HL-60 (cell line): ENCODE measurements around the gene SAMSN1.

Experiments
- DNase-seq, 2 experiments: peaks; one replicate each; pipeline ENCODE4 v3.0.0-alpha.2; 2010 to 2020; ENCODE audit warnings: low read depth in 1 of 2, low spot score in 1 of 2
- H3K27ac ChIP-seq: fragments of 250-450 bp; sonication (Bioruptor Pico); replicated peaks from 2 replicates; pipeline ENCODE4 v1.5.1; 2020; ENCODE audit warnings: mild to moderate bottlenecking, moderate library complexity
- H3K27me3 ChIP-seq: fragments of 250-450 bp; sonication (Bioruptor Pico); 2 replicates; pipeline ENCODE4 v1.5.1; 2021; ENCODE audit warnings: mild to moderate bottlenecking, moderate library complexity; ENCODE audit not compliant: insufficient read depth, poor library complexity, severe bottlenecking
- H3K4me3 ChIP-seq: replicated peaks from 2 replicates; pipeline ENCODE4 v1.5.1; 2011; ENCODE audit warnings: mild to moderate bottlenecking, control low read depth, low read length; ENCODE audit not compliant: insufficient read depth
- GABPA ChIP-seq: IDR thresholded peaks from 2 replicates; pipeline ENCODE4 v1.6.1; 2012; ENCODE audit warnings: low read depth
- POLR2AphosphoS5 ChIP-seq: IDR thresholded peaks from 2 replicates; pipeline ENCODE4 v1.6.1; 2012; ENCODE audit warnings: low read depth
- SPI1 ChIP-seq: IDR thresholded peaks from 2 replicates; pipeline ENCODE4 v1.6.1; 2012; ENCODE audit warnings: low read depth, mild to moderate bottlenecking, borderline replicate concordance
- TF ChIP-seq, protein P1 (sequence below): IDR thresholded peaks from 2 replicates; pipeline ENCODE4 v1.6.1; 2012; ENCODE audit warnings: low read depth; ENCODE audit not compliant: insufficient replicate concordance
- TF ChIP-seq, protein P2 (sequence below): IDR thresholded peaks from one replicate; pipeline ENCODE4 v1.5.1; 2011; ENCODE audit warnings: low read length, control low read depth, inconsistent platforms; ENCODE audit not compliant: insufficient read depth

Gene SAMSN1

DNA sequence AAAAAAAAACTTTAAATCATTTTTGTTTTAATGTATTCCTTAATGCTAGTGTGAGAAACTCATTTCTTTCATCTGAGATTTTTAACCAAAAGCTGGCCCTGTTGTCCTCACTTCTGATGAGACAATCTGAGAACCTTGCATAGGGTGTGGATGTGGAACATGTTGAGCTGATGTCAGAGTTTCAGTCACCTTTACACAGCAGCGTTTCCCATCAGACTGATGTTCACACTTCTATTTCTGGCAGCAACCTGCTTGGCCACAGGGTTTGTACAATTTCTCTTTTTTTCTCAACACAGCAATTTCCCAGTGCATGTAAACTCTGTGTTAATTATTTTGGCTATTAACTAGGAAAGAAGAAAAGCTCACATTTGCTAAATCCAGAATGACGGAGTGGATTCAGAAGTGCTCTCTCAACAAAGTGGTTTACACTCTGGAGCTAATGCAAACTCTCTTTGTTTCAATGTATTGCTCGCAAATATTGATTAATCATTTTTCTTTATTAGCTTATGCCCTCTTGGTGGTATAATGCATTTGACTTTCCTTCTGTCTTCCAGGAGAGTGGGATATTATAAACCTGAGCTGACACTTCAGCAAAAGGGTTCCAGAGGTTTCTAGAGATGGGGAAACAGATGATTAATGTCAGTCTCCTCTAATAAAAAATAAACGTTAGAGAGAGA is 92.6 kb downstream of the SAMSN1 start:
- TF ChIP-seq, protein P1, sequence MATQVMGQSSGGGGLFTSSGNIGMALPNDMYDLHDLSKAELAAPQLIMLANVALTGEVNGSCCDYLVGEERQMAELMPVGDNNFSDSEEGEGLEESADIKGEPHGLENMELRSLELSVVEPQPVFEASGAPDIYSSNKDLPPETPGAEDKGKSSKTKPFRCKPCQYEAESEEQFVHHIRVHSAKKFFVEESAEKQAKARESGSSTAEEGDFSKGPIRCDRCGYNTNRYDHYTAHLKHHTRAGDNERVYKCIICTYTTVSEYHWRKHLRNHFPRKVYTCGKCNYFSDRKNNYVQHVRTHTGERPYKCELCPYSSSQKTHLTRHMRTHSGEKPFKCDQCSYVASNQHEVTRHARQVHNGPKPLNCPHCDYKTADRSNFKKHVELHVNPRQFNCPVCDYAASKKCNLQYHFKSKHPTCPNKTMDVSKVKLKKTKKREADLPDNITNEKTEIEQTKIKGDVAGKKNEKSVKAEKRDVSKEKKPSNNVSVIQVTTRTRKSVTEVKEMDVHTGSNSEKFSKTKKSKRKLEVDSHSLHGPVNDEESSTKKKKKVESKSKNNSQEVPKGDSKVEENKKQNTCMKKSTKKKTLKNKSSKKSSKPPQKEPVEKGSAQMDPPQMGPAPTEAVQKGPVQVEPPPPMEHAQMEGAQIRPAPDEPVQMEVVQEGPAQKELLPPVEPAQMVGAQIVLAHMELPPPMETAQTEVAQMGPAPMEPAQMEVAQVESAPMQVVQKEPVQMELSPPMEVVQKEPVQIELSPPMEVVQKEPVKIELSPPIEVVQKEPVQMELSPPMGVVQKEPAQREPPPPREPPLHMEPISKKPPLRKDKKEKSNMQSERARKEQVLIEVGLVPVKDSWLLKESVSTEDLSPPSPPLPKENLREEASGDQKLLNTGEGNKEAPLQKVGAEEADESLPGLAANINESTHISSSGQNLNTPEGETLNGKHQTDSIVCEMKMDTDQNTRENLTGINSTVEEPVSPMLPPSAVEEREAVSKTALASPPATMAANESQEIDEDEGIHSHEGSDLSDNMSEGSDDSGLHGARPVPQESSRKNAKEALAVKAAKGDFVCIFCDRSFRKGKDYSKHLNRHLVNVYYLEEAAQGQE = no peak
- TF ChIP-seq GABPA (no peak), POLR2AphosphoS5 (no peak), SPI1 (no peak)
- TF ChIP-seq, protein P2, sequence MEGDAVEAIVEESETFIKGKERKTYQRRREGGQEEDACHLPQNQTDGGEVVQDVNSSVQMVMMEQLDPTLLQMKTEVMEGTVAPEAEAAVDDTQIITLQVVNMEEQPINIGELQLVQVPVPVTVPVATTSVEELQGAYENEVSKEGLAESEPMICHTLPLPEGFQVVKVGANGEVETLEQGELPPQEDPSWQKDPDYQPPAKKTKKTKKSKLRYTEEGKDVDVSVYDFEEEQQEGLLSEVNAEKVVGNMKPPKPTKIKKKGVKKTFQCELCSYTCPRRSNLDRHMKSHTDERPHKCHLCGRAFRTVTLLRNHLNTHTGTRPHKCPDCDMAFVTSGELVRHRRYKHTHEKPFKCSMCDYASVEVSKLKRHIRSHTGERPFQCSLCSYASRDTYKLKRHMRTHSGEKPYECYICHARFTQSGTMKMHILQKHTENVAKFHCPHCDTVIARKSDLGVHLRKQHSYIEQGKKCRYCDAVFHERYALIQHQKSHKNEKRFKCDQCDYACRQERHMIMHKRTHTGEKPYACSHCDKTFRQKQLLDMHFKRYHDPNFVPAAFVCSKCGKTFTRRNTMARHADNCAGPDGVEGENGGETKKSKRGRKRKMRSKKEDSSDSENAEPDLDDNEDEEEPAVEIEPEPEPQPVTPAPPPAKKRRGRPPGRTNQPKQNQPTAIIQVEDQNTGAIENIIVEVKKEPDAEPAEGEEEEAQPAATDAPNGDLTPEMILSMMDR = no peak
- no peak overlapping the region; the same call in 1 of the 2 replicates for H3K27ac ChIP-seq
- no peaks in the 10 kb centered on the region for H3K27me3 ChIP-seq
- DNase-seq = no peak
- no peak overlapping the region for H3K4me3 ChIP-seq

DNA sequence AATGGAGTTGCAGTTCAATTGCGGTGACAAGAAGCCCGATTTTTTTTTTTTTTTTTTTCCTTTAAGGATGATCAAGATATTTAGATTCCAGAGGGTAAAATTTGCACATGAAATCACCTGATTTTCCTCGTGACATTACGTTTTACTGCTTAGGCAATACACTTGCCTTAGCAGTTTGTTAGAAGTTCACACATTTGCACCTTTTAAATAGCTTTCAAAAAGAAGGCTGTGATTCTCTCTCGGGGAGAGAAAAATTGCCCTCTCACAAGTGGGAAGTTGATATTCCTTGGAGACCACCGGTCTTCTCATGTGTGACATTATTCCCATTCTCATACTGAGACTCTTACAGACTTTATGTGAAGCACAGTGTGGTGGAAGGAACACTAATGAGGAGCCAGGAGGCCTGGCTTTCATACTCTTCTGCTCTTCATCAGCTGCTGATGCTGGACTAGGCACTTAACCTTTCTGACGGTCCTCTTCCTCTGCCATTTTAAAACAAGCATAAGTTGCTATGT is 93.3 kb downstream of the SAMSN1 start:
- no peaks in the 10 kb centered on the region for H3K27me3 ChIP-seq
- no peak overlapping the region for H3K4me3 ChIP-seq
- DNase-seq = no peak
- TF ChIP-seq, protein P2 = no peak
- TF ChIP-seq GABPA = no peak
- TF ChIP-seq, protein P1 = no peak
- TF ChIP-seq SPI1 = no peak
- no peak for TF ChIP-seq POLR2AphosphoS5
- H3K27ac ChIP-seq = no peak overlapping the region

DNA sequence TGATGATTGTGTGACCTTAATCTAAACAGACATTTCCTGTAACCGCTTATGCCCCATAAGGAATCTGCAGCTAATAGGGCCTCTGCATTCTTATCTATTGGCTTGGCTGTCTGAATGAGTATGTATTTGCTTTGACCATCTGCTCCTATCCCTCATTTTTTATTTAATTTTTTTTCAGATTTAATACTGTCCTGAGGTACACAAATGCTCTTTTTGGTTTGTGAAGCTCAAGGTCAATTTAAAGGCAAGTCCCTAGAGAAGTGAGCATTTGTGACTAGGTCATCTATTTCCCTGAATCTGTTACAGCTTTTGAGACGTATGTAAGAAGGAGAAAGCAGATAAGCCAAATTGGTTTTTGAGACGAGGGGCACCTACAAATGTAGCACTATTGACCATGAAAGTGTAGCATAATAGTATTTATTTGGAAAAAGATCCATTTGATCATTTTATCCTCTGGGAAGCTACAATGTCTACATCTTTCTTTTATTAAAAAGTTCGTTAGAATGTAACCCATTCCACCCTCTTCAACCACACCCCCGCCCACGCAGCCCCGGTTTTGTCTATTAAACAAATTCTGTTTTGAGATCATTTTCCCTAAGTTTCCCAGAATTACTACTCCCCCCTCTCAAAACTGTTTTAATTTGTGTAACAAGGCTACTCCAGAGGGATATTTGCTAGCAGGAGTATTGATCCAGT is 93.9 kb downstream of the SAMSN1 start:
- H3K27me3 ChIP-seq = no peaks in the 10 kb centered on the region
- no peak for DNase-seq
- H3K27ac ChIP-seq = no peak overlapping the region
- no peak overlapping the region for H3K4me3 ChIP-seq
- no peak for TF ChIP-seq POLR2AphosphoS5
- TF ChIP-seq GABPA = no peak
- TF ChIP-seq SPI1 = no peak
- TF ChIP-seq, protein P1 = no peak
- TF ChIP-seq, protein P2 = no peak
